OCI-LY1 (cell line): ENCODE data around the gene IL23A.
A peak's percentile ranks its signal among the peaks of the same experiment; 100 is the strongest.
"Not testable (repeated sequence)": the region's sequence is repeated elsewhere in the genome, so short reads cannot be mapped to it uniquely, and the experiment has no call there.

ENCODE experiments used
- H2AFZ ChIP-seq: fragments of 200-600 bp; sonication (generic), shearing (Covaris generic); 2 replicates; pipeline ENCODE4 v1.6.0; 2014; ENCODE audit warnings: antibody characterized with exemption, mild to moderate bottlenecking, low read length
- H3F3A ChIP-seq: fragments of 200-600 bp; sonication (generic), shearing (Covaris generic); 2 replicates; pipeline ENCODE4 v1.6.0; 2014; ENCODE audit warnings: mild to moderate bottlenecking, antibody characterized with exemption, low read length, moderate library complexity; ENCODE audit not compliant: insufficient read depth
- H3K27ac ChIP-seq: fragments of 200-600 bp; sonication (generic); 2 replicates; pipeline ENCODE4 v1.5.1; 2014; ENCODE audit warnings: low read length, mixed run types, mild to moderate bottlenecking, low read depth; ENCODE audit not compliant: poor library complexity, severe bottlenecking
- H3K27me3 ChIP-seq: fragments of 200-600 bp; sonication (generic); 2 replicates; pipeline ENCODE4 v1.6.0; 2014; ENCODE audit warnings: antibody characterized with exemption, mild to moderate bottlenecking, low read length, moderate library complexity; ENCODE audit not compliant: insufficient read depth
- H3K36me3 ChIP-seq: fragments of 200-600 bp; sonication (generic); 2 replicates; pipeline ENCODE4 v1.6.1; 2014; ENCODE audit warnings: mild to moderate bottlenecking, antibody characterized with exemption, low read length, moderate library complexity, mixed read lengths; ENCODE audit not compliant: insufficient read depth
- H3K4me1 ChIP-seq: fragments of 200-600 bp; sonication (generic); 2 replicates; pipeline ENCODE4 v1.5.1; 2014; ENCODE audit warnings: mild to moderate bottlenecking, low read length, moderate library complexity; ENCODE audit not compliant: insufficient read depth, severe bottlenecking
- H3K4me2 ChIP-seq: fragments of 200-600 bp; sonication (generic), shearing (Covaris generic); 2 replicates; pipeline ENCODE4 v1.6.1; 2014; ENCODE audit warnings: low read length
- H3K4me3 ChIP-seq: fragments of 200-600 bp; sonication (generic); 2 replicates; pipeline ENCODE4 v1.5.1; 2014; ENCODE audit warnings: low read length, low read depth, mild to moderate bottlenecking, mixed read lengths; ENCODE audit not compliant: poor library complexity, severe bottlenecking
- H3K79me2 ChIP-seq: fragments of 200-600 bp; shearing (Covaris generic); 2 replicates; pipeline ENCODE4 v1.6.1; 2016; ENCODE audit warnings: mixed run types, low read length, mixed read lengths; ENCODE audit not compliant: insufficient read depth
- H3K9ac ChIP-seq: fragments of 200-600 bp; sonication (generic), shearing (Covaris generic); 2 replicates; pipeline ENCODE4 v1.6.1; 2014; ENCODE audit warnings: mild to moderate bottlenecking, low read length, mixed read lengths
- H3K9me2 ChIP-seq: fragments of 200-600 bp; sonication (generic), shearing (Covaris generic); 2 replicates; pipeline ENCODE4 v1.6.1; 2014; ENCODE audit warnings: low read depth, mild to moderate bottlenecking, low read length, mixed read lengths
- H3K9me3 ChIP-seq: fragments of 200-600 bp; shearing (Covaris generic); 2 replicates; pipeline ENCODE4 v1.6.1; 2014; ENCODE audit warnings: low read length, mixed read lengths
- H4K20me1 ChIP-seq: fragments of 200-600 bp; sonication (generic), shearing (Covaris generic); 2 replicates; pipeline ENCODE4 v1.6.0; 2016; ENCODE audit warnings: mild to moderate bottlenecking, low read length; ENCODE audit not compliant: insufficient read depth
- CTCF ChIP-seq: fragments of 200-600 bp; sonication (generic), shearing (Covaris generic); IDR thresholded peaks from 2 replicates; pipeline ENCODE4 v1.5.1; 2017; ENCODE audit warnings: mild to moderate bottlenecking, antibody characterized with exemption, low read length, moderate library complexity, mixed read lengths
- EZH2 ChIP-seq: fragments of 200-600 bp; sonication (generic), shearing (Covaris generic); IDR thresholded peaks from 2 replicates; pipeline ENCODE4 v1.8.0; 2017; ENCODE audit warnings: borderline replicate concordance, mixed run types, mild to moderate bottlenecking, antibody characterized with exemption, low read length, moderate library complexity, mixed read lengths

Gene IL23A

DNA sequence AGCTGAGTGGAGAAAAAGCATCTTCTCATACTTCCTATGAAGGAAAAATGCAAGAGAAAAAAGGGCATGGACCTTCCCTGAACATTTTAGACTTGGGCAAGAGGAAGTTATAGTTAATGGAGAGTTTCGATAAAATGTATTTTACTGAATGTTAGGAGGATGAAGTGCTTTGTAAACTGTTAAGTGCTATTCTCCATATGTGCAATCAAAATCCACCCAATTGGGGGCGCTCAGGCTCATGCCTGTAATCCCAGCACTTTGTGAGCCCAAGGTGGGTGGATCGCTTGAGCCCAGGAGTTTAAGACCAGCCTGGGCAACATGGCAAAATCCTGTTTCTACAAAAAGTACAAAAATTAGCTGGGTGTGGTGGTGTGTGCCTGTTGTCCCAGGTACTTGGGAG, 21.0 kb upstream of the IL23A start:
- no peak overlapping the region for H3K27ac ChIP-seq
- H3K9me2 ChIP-seq, result no peaks in the 10 kb centered on the region
- H4K20me1 ChIP-seq, result no peaks in the 10 kb centered on the region
- H3K27me3 ChIP-seq, result no peaks in the 10 kb centered on the region
- H3K9ac ChIP-seq, result no peak overlapping the region
- H2AFZ ChIP-seq, result no peak overlapping the region
- TF ChIP-seq EZH2, result no peak
- TF ChIP-seq CTCF, result peak; percentile 40; the same call in 1 of the 2 replicates
- H3K4me1 ChIP-seq, result peaks cover 18% of the 10 kb centered on the region
- peaks cover 33% of the 10 kb centered on the region; the same call in 1 of the 2 replicates for H3K36me3 ChIP-seq
- H3K79me2 ChIP-seq, result peaks cover 4% of the 10 kb centered on the region; the same call in 1 of the 2 replicates
- H3K4me2 ChIP-seq, result no peak overlapping the region
- H3F3A ChIP-seq, result no peaks in the 10 kb centered on the region
- no peak overlapping the region for H3K4me3 ChIP-seq
- H3K9me3 ChIP-seq, result no peaks in the 10 kb centered on the region

DNA sequence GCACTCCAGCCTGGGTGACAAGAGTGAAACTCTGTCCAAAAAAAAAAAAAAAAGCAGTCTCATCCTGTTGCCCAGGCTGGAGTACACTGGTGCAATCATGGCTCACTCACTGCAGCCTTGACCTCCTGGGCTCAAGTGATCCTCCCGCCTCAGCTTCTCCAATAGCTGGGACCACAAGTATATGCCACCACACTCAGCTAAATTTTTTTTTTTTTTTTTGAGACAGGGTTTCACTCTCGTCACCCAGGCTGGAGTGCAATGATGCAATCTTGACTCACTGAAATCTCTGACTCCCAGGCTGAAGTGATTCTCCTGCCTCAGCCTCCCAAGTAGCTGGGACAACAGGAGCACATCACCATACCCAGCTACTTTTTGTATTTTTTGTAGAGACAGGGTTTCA, 17.7 kb upstream of the IL23A start:
- Histone ChIP-seq H3K4me2 (no peak overlapping the region), H4K20me1 (no peaks in the 10 kb centered on the region), H3K27ac (no peak overlapping the region), H3K9me2 (no peaks in the 10 kb centered on the region), H3K9me3 (no peaks in the 10 kb centered on the region), H3K9ac (no peak overlapping the region), H3K36me3 (peaks cover 57% of the 10 kb centered on the region), H3F3A (no peaks in the 10 kb centered on the region), H3K4me1 (peaks cover 8% of the 10 kb centered on the region), H3K27me3 (no peaks in the 10 kb centered on the region), H3K4me3 (no peak overlapping the region), H2AFZ (no peak overlapping the region), H3K79me2 (no peaks in the 10 kb centered on the region)
- TF ChIP-seq EZH2 (no peak), CTCF (no peak)

- H3F3A ChIP-seq, H3K4me3 ChIP-seq, H4K20me1 ChIP-seq, H3K9me2 ChIP-seq, H3K4me1 ChIP-seq, H3K4me2 ChIP-seq, H3K9ac ChIP-seq, H3K27me3 ChIP-seq, H3K27ac ChIP-seq, H3K79me2 ChIP-seq, H3K9me3 ChIP-seq, H2AFZ ChIP-seq: not testable (repeated sequence)
- H3K36me3 ChIP-seq, result peaks cover 63% of the 10 kb centered on the region
These were observed 17.1 kb upstream of the IL23A start for GRCh38 chr12:56321610-56322009.

DNA sequence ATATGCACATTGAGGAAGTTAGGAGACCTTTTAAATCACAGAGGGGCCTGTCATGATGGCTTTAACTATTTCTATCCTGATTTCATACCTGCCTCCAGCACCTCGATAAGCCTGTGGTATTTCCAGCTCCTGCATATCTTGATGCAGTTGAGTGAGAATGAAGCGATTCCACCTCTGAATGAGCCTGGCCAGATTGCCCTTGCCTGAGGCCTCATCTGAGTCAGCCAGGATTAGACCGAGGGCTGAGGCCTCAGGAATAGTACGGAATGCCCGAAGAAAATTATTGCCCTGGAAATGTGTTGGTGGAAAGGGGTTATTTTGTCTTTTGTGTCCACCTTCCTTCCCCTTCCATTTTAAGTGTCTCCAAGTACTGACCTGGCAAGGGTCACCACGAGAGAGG, 14.5 kb upstream of the IL23A start:
- H3K9me2 ChIP-seq, result no peaks in the 10 kb centered on the region
- no peaks in the 10 kb centered on the region for H4K20me1 ChIP-seq
- no peak overlapping the region for H3K27ac ChIP-seq
- no peaks in the 10 kb centered on the region for H3K4me1 ChIP-seq
- no peaks in the 10 kb centered on the region for H3K79me2 ChIP-seq
- no peaks in the 10 kb centered on the region for H3F3A ChIP-seq
- H3K36me3 ChIP-seq, result peaks cover 65% of the 10 kb centered on the region
- no peak overlapping the region for H3K4me3 ChIP-seq
- H3K9ac ChIP-seq, result no peak overlapping the region
- no peak overlapping the region for H3K4me2 ChIP-seq
- no peak overlapping the region for H2AFZ ChIP-seq
- no peaks in the 10 kb centered on the region for H3K9me3 ChIP-seq
- no peaks in the 10 kb centered on the region for H3K27me3 ChIP-seq
- TF ChIP-seq CTCF, result no peak
- no peak for TF ChIP-seq EZH2
